ENCODE results near the gene DCBLD1.

DCBLD1 gene

DNA sequence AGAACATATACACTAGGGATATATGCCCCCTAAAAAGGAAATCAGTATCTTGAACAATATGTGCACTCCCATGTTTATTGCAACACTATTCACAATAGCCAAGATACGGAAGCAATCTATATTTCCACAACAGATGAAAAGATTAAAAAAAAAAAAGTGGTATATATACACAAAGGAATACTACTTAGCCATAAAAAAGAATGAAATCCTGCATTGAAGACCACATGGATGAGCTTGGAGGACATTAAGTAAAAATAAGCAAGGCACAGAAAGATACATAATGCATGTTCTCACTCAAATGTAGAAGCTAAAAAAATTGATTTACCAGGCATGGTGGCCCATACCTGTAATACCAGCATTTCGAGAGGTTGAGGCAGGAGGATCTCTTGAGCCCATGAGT is 115.3 kb downstream of the DCBLD1 start:
- Histone ChIP-seq H3K36me3 (ENCODE audit: insufficient read depth, low read length) (peaks cover 26% of the 10 kb centered on the region), H3K9me3 (ENCODE audit: low read length) (no peaks in the 10 kb centered on the region), H3F3A (ENCODE audit: insufficient read depth, low read length) (no peaks in the 10 kb centered on the region), H4K20me1 (ENCODE audit: insufficient read depth, low read length) (no peaks in the 10 kb centered on the region), H2AFZ (ENCODE audit: low read length) (no peak overlapping the region), H3K27ac (ENCODE audit: low read depth, low read length, poor library complexity, severe bottlenecking) (no peak overlapping the region), H3K27me3 (ENCODE audit: insufficient read depth, low read length) (no peaks in the 10 kb centered on the region), H3K4me2 (ENCODE audit: low read length) (no peak overlapping the region), H3K9me2 (ENCODE audit: low read depth, low read length) (no peaks in the 10 kb centered on the region), H3K4me1 (ENCODE audit: insufficient read depth, low read length, severe bottlenecking) (peaks cover 17% of the 10 kb centered on the region), H3K79me2 (ENCODE audit: insufficient read depth, low read length) (peaks cover 39% of the 10 kb centered on the region), H3K9ac (ENCODE audit: low read length) (no peak overlapping the region), H3K4me3 (ENCODE audit: low read depth, low read length, poor library complexity, severe bottlenecking) (no peak overlapping the region)
- no peak for TF ChIP-seq EZH2 (IDR thresholded peaks at IDR 0.05; ENCODE audit: borderline replicate concordance, low read length)
- TF ChIP-seq, protein P1, sequence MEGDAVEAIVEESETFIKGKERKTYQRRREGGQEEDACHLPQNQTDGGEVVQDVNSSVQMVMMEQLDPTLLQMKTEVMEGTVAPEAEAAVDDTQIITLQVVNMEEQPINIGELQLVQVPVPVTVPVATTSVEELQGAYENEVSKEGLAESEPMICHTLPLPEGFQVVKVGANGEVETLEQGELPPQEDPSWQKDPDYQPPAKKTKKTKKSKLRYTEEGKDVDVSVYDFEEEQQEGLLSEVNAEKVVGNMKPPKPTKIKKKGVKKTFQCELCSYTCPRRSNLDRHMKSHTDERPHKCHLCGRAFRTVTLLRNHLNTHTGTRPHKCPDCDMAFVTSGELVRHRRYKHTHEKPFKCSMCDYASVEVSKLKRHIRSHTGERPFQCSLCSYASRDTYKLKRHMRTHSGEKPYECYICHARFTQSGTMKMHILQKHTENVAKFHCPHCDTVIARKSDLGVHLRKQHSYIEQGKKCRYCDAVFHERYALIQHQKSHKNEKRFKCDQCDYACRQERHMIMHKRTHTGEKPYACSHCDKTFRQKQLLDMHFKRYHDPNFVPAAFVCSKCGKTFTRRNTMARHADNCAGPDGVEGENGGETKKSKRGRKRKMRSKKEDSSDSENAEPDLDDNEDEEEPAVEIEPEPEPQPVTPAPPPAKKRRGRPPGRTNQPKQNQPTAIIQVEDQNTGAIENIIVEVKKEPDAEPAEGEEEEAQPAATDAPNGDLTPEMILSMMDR (IDR thresholded peaks at IDR 0.05; ENCODE audit: low read length), result no peak

Data from OCI-LY1 (cell line).